NCI-H2107 treated with DMSO at 0.1 percent for 48 hours (cell line): ENCODE data around the gene MDM2.

ENCODE experiments used
- DNase-seq: peaks from one replicate; lab custom pipeline; 2025; ENCODE audit not compliant: unreplicated experiment; lab: John Stamatoyannopoulos, UW

Gene MDM2

GRCh38 chr12:68807576-68808387 is at the start of gene MDM2:
MDM2 (plus strand) TSS chr12:68808177; CDS start chr12:68808478, 301 bp downstream.
- peak; percentile 95 for DNase-seq

GRCh38 chr12:68759852-68760251 is 48.1 kb upstream of the MDM2 start:
- DNase-seq: no peak

- DNase-seq: no peak
Measured at GRCh38 chr12:68760806-68761441, 47.1 kb upstream of the MDM2 start.

GRCh38 chr12:68761442-68761812 is 46.5 kb upstream of the MDM2 start:
- no peak for DNase-seq

- DNase-seq: no peak
Measured at GRCh38 chr12:68761901-68762630, 45.9 kb upstream of the MDM2 start.

GRCh38 chr12:68762691-68763090 is 45.3 kb upstream of the MDM2 start:
- no peak for DNase-seq

GRCh38 chr12:68765696-68766095 is 42.3 kb upstream of the MDM2 start:
- no peak for DNase-seq

GRCh38 chr12:68766646-68767045 is 41.3 kb upstream of the MDM2 start:
- DNase-seq: no peak

GRCh38 chr12:68767191-68767590 is 40.8 kb upstream of the MDM2 start:
- DNase-seq: no peak

GRCh38 chr12:68768431-68768939 is 39.5 kb upstream of the MDM2 start:
- no peak for DNase-seq

GRCh38 chr12:68769941-68770340 is 38.0 kb upstream of the MDM2 start:
- no peak for DNase-seq

- DNase-seq: no peak
Measured at GRCh38 chr12:68771223-68771925, 36.6 kb upstream of the MDM2 start.

- no peak for DNase-seq
Measured at GRCh38 chr12:68772714-68773113, 35.3 kb upstream of the MDM2 start.

GRCh38 chr12:68773582-68773981 is 34.4 kb upstream of the MDM2 start:
- no peak for DNase-seq

- no peak for DNase-seq
Measured at GRCh38 chr12:68775121-68775630, 32.8 kb upstream of the MDM2 start.

GRCh38 chr12:68776976-68777610 is 30.9 kb upstream of the MDM2 start:
- DNase-seq: no peak

- DNase-seq: no peak
Measured at GRCh38 chr12:68779280-68779679, 28.7 kb upstream of the MDM2 start.

GRCh38 chr12:68780731-68781130 is 27.2 kb upstream of the MDM2 start:
- no peak for DNase-seq

- DNase-seq: no peak
Measured at GRCh38 chr12:68781728-68782127, 26.2 kb upstream of the MDM2 start.

GRCh38 chr12:68784015-68784414 is 24.0 kb upstream of the MDM2 start:
- no peak for DNase-seq
